Measurements from ENCODE around the gene CDT1.
"Not testable (repeated sequence)": the region's sequence is repeated elsewhere in the genome, so short reads cannot be mapped to it uniquely, and the experiment has no call there.

Gene CDT1

GRCh38 chr16:88784074-88784855 is 19.3 kb upstream of the CDT1 start:
- DNase-seq = peak; percentile 88

- DNase-seq = no peak
These were observed 18.8 kb upstream of the CDT1 start for GRCh38 chr16:88784856-88785105.

DNA sequence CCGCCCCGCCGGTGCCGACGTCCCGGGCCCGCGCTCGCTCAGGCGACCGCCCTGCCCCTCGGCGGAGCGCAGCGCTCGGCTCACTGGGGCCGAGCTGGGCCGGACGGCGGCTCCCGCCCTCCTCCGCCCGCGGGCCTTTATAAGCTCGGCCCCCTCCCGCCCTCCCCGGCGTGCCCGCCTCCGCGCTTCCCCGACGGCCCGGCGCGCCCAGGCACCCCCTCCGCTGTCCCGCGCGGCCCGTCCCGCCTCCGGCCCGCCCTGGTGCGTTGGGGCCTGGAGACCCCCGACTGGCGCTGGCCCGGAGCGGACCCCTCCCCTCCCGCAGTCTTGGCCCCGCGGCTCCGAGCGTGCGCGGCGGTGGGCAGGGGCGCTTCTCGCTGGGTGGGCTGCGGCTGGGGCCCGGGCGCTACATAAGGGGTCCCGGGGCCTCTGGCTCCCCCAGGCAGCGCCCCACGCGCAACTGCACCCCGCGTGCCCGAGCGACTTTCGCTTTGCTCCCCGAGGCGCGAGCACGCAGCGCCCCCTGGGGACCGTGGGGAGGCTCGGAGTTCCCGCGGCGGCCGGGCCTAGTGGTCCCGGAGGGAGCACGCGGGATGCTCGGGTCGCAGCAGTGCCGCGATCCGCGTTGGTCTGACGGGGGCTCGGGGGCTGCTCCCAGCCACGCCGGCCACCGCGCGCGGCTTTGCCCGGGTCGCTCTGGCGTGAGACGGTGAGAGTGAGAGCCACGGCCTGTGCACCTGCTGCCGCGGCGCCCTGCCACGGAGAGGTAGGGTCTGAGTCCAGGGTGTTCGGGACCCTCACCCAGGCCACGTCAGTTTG is 18.3 kb upstream of the CDT1 start, which contains the start of gene PIEZO1:
Gene PIEZO1, minus strand, starts transcription at position 115 of the 819 bp plus-strand sequence. CDS start 256 bp downstream, outside the sequence.
- peak; percentile 85 for DNase-seq

- no peak for DNase-seq
These were observed 15.8 kb upstream of the CDT1 start for GRCh38 chr16:88787579-88788314.

GRCh38 chr16:88788749-88789148 is 14.8 kb upstream of the CDT1 start:
- DNase-seq = not testable (repeated sequence)

DNA sequence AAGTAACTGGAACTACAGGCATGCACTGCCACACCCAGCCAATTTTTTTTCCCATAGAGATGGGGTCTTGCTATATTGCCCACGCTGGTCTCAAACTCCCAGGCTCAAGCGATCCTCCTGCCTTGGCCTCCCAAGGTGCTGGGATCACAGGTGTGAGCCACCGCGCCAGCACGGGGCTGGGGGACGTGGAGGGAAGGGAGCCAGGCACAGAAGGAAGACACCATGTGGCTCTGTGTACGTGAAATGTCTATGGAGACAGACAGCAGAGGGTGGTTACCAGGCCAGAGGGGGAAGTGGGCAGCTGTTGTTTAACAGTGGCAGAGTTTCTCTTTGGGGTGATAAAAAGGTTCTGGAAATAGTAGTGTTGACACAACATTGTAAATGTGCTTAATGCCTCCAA is 14.0 kb upstream of the CDT1 start:
- peak; percentile 85 for DNase-seq

DNA sequence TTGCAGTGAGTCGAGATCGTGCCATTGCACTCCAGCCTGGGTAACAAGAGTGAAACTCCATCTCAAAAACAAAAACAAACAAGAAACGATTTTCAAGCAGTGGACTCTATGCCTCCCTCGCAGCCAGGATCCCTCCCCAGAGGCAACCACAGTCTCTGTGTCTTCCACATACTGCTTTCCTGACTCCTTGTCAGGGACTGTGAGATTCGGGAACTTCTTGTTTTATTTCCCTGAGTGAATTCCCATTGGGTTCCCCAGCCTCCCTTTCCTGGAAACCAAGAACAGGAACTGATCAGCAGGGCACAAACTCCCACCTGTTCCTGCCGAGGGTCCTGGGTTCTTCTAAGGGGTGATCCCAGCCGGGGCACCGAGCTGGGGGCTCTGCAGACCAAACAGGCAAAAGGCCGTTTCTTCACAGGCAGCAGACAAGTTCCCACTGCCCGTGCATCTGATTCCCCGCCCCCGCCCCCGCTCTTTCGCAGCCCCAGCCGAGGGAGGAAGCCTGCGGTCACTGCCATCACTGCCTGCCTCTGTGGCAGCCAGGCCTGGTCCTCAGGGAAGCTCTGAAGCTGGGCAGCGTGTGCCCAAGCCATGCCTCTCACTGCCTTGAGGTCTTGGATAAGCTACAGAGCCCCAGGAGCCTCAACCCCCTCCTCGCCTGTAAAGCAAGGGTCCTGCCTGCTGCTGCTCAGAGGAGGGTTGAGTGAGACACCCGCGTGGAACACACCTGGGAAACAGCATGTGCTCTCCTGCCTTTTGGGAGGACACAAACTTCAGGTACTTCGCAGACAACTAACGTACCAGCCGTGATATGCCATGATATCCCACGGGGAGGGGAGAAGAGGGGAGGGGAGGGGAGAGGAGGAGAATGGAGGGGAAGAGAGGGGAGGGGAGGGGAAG is 13.0 kb upstream of the CDT1 start:
- DNase-seq = peak; percentile 95

GRCh38 chr16:88792078-88792550 is 11.5 kb upstream of the CDT1 start:
- peak; percentile 81 for DNase-seq

GRCh38 chr16:88792668-88793250 is 10.8 kb upstream of the CDT1 start:
- no peak for DNase-seq

GRCh38 chr16:88793251-88793954 is 10.2 kb upstream of the CDT1 start:
- DNase-seq = peak; percentile 92

- DNase-seq = no peak
These were observed 7.3 kb upstream of the CDT1 start for GRCh38 chr16:88796278-88796677.

GRCh38 chr16:88798073-88798472 is 5.5 kb upstream of the CDT1 start:
- DNase-seq = no peak

GRCh38 chr16:88798772-88799455 is 4.7 kb upstream of the CDT1 start:
- peak; percentile 83 for DNase-seq

- peak; percentile 99 for DNase-seq
These were observed 3.9 kb upstream of the CDT1 start for GRCh38 chr16:88799569-88800276.

DNA sequence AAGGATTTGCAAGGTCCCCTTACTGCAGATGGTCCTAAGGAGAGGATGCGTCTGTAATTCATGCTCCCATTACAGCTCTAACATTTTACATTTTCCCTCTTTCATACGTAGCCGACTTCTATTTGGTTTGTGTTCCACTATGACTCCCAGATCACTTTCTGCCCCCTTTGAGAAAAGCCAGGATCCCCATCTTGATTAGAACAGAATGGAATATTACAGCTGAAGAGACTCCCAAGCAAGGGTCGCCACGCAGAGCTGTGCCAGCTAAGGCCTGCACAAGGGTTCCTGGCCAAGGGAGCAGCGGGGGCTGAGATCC is 3.4 kb upstream of the CDT1 start:
- DNase-seq = no peak

- DNase-seq = no peak
These were observed 573 bp downstream of the CDT1 start for GRCh38 chr16:88804173-88804551.

- no peak for DNase-seq
These were observed 1.2 kb downstream of the CDT1 start for GRCh38 chr16:88804552-88805339.

DNA sequence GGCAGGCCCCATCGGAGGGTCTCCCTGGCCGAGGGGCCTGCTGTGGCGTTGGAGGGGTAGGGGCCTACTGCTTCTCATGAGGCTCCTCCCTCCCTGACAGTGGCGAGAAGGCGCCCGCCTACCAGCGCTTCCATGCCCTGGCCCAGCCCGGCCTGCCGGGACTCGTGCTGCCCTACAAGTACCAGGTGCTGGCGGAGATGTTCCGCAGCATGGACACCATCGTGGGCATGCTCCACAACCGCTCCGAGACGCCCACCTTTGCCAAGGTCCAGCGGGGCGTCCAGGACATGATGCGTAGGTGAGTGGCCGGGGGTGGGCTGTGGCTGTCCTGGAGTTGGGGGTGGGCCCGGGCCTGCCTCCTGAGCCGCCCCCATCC is 1.7 kb downstream of the CDT1 start:
- DNase-seq = no peak

GRCh38 chr16:88805887-88806393 is 2.4 kb downstream of the CDT1 start:
- DNase-seq = no peak

Data from hematopoietic multipotent progenitor cell treated with erythropoietin and hydrocortisone succinate and interleukin-3 and kit ligand, for 4 days (in vitro differentiated cells).